IMR-90 (cell line): Measurements from ENCODE around the gene PNMA8A. TPM values are rescaled to one million over a fixed set of nuclear protein-coding genes. Genes with fewer than 3 reads are reported as not detected.

Experiments
- ATAC-seq: fragments of 200-7000 bp; cut with Tn5 transposase; 2 replicates; pipeline ENCODE4 v1.9.1; 2020; ENCODE audit warnings: low read depth, mild to moderate bottlenecking, moderate library complexity
- BruUV-seq: library from RNA; stranded (reverse); fragments of 400-500 nt; replicated peaks from 2 replicates; lab custom pipeline; 2021; lab: Mats Ljungman, UMichigan
- CTCF ChIA-PET: fragments of 300-600 bp; formaldehyde crosslinking; extraction: SDS; loops from one replicate; lab custom pipeline; 2021; ENCODE audit warnings: antibody characterized with exemption; lab: Yijun Ruan, JAX
- POLR2A ChIA-PET: fragments of 300-600 bp; sonication (Branson Sonifier 250); formaldehyde crosslinking; loops from one replicate; lab custom pipeline; 2022; ENCODE audit warnings: antibody characterized with exemption; ENCODE audit not compliant: unreplicated experiment; lab: Charles Lee
- DNase-seq: peaks from one replicate; pipeline ENCODE4 v3.0.0; 2013
- H2AFZ ChIP-seq: replicated peaks from 2 replicates; pipeline ENCODE3; 2013; ENCODE audit warnings: low read length, mild to moderate bottlenecking; ENCODE audit not compliant: poor library complexity
- H2AK5ac ChIP-seq: 2 replicates; pipeline ENCODE4 v1.6.1; 2013; ENCODE audit warnings: low read depth, low read length, inconsistent platforms
- H2AK9ac ChIP-seq: replicated peaks from 2 replicates; pipeline ENCODE3; 2013; ENCODE audit warnings: mild to moderate bottlenecking, low read depth, low read length, moderate library complexity; ENCODE audit not compliant: poor library complexity
- H2BK120ac ChIP-seq: 2 replicates; pipeline ENCODE4 v1.6.1; 2013; ENCODE audit warnings: low read depth, low read length, inconsistent platforms
- H2BK15ac ChIP-seq: 3 replicates; pipeline ENCODE4 v1.6.1; 2013; ENCODE audit warnings: low read depth, low read length, inconsistent platforms
- H2BK20ac ChIP-seq: 2 replicates; pipeline ENCODE4 v1.6.1; 2013; ENCODE audit warnings: low read depth, mild to moderate bottlenecking, inconsistent platforms, low read length, moderate library complexity
- H2BK5ac ChIP-seq: 2 replicates; pipeline ENCODE4 v1.6.1; 2013; ENCODE audit warnings: mild to moderate bottlenecking, low read depth, low read length, inconsistent platforms; ENCODE audit not compliant: poor library complexity, severe bottlenecking
- H3K14ac ChIP-seq: replicated peaks from 2 replicates; pipeline ENCODE4 v1.6.1; 2013; ENCODE audit warnings: low read depth, low read length, inconsistent platforms
- H3K18ac ChIP-seq: 2 replicates; pipeline ENCODE4 v1.6.1; 2013; ENCODE audit warnings: low read depth, low read length, control low read depth
- H3K23ac ChIP-seq: 2 replicates; pipeline ENCODE4 v1.6.1; 2013; ENCODE audit warnings: low read depth, low read length, inconsistent platforms
- H3K27ac ChIP-seq: 2 replicates; pipeline ENCODE4 v1.5.1; 2013; ENCODE audit warnings: mild to moderate bottlenecking, control low read depth, low read length; ENCODE audit not compliant: insufficient read depth
- H3K27me3 ChIP-seq: 2 replicates; pipeline ENCODE4 v1.6.1; 2013; ENCODE audit warnings: low read length; ENCODE audit not compliant: control insufficient read depth, insufficient read depth
- H3K36me3 ChIP-seq: 2 replicates; pipeline ENCODE4 v1.6.1; 2013; ENCODE audit warnings: low read length, mixed read lengths; ENCODE audit not compliant: control insufficient read depth, insufficient read depth
- H3K4ac ChIP-seq: 2 replicates; pipeline ENCODE4 v1.6.1; 2013; ENCODE audit warnings: low read depth, low read length, inconsistent platforms
- H3K4me1 ChIP-seq: 2 replicates; pipeline ENCODE4 v1.6.1; 2013; ENCODE audit warnings: low read length, mixed read lengths; ENCODE audit not compliant: control insufficient read depth, insufficient read depth
- H3K4me2 ChIP-seq: 2 replicates; pipeline ENCODE4 v1.6.1; 2013; ENCODE audit warnings: low read depth, mild to moderate bottlenecking, control low read depth, low read length, moderate library complexity
- H3K4me3 ChIP-seq: 2 replicates; pipeline ENCODE4 v1.5.1; 2013; ENCODE audit warnings: low read depth, mild to moderate bottlenecking, control low read depth, low read length, moderate library complexity; ENCODE audit not compliant: insufficient read depth
- H3K56ac ChIP-seq: 2 replicates; pipeline ENCODE4 v1.6.1; 2013; ENCODE audit warnings: low read length, inconsistent platforms; ENCODE audit not compliant: insufficient read depth; ENCODE audit errors: extremely low read depth
- H3K79me1 ChIP-seq, 2 experiments: 2 replicates each; pipeline ENCODE4 v1.6.1; 2013; ENCODE audit warnings: low read length in 2 of 2, inconsistent platforms in 1 of 2, low read depth in 1 of 2
- H3K9ac ChIP-seq: 2 replicates; pipeline ENCODE4 v1.6.1; 2013; ENCODE audit warnings: low read depth, low read length, control low read depth
- H3K9me1 ChIP-seq: 2 replicates; pipeline ENCODE4 v1.6.1; 2013; ENCODE audit warnings: low read length, inconsistent platforms; ENCODE audit not compliant: insufficient read depth
- H3K9me3 ChIP-seq: 2 replicates; pipeline ENCODE4 v1.6.1; 2013; ENCODE audit warnings: low read length; ENCODE audit not compliant: control insufficient read depth, insufficient read depth
- H4K20me1 ChIP-seq: 2 replicates; pipeline ENCODE4 v1.6.1; 2013; ENCODE audit warnings: low read length, inconsistent platforms; ENCODE audit not compliant: insufficient read depth
- H4K5ac ChIP-seq: 2 replicates; pipeline ENCODE4 v1.6.1; 2013; ENCODE audit warnings: mild to moderate bottlenecking, low read depth, low read length, control low read depth
- H4K8ac ChIP-seq, 2 experiments: 2 replicates each; pipeline ENCODE4 v1.6.1; 2013; ENCODE audit warnings: low read depth in 2 of 2, low read length in 2 of 2, control low read depth in 1 of 2, inconsistent platforms in 1 of 2
- H4K91ac ChIP-seq: 2 replicates; pipeline ENCODE4 v1.6.1; 2013; ENCODE audit warnings: low read depth, low read length, inconsistent platforms; ENCODE audit not compliant: insufficient read depth
- BHLHE40 ChIP-seq: fragments of 150-350 bp; IDR thresholded peaks from 2 replicates; pipeline ENCODE4 v1.6.1; 2016; ENCODE audit warnings: mild to moderate bottlenecking, low read depth, low read length
- CEBPB ChIP-seq: IDR thresholded peaks from 2 replicates; pipeline ENCODE4 v1.6.1; 2012; ENCODE audit warnings: low read depth, low read length, improper control_type of control experiment
- CHD1 ChIP-seq: IDR thresholded peaks from 2 replicates; pipeline ENCODE4 v1.6.1; 2012; ENCODE audit warnings: low read depth, low read length, improper control_type of control experiment
- CTCF ChIP-seq: conservative IDR thresholded peaks from 2 replicates; pipeline ENCODE4 v1.5.1; 2012; ENCODE audit warnings: mild to moderate bottlenecking, low read depth, low read length, improper control_type of control experiment
- ELK1 ChIP-seq: fragments of 150-350 bp; IDR thresholded peaks from 2 replicates; pipeline ENCODE4 v1.6.1; 2016; ENCODE audit warnings: low read depth, mild to moderate bottlenecking, low read length, moderate library complexity, borderline replicate concordance
- FOS ChIP-seq: fragments of 150-350 bp; IDR thresholded peaks from 2 replicates; pipeline ENCODE4 v1.6.1; 2016; ENCODE audit warnings: low read depth, low read length
- MAFK ChIP-seq: IDR thresholded peaks from 2 replicates; pipeline ENCODE4 v1.6.1; 2012; ENCODE audit warnings: low read depth, low read length, improper control_type of control experiment
- MAZ ChIP-seq: IDR thresholded peaks from 2 replicates; pipeline ENCODE4 v1.6.1; 2012; ENCODE audit warnings: low read depth, mild to moderate bottlenecking, low read length, improper control_type of control experiment, moderate library complexity, borderline replicate concordance
- NFE2L2 ChIP-seq: fragments of 150-350 bp; IDR thresholded peaks from 2 replicates; pipeline ENCODE4 v1.6.1; 2016; ENCODE audit warnings: low read depth, mild to moderate bottlenecking, low read length
- POLR2A ChIP-seq: IDR thresholded peaks from 2 replicates; pipeline ENCODE4 v1.6.1; 2012; ENCODE audit warnings: mild to moderate bottlenecking, low read depth, low read length
- RAD21 ChIP-seq: IDR thresholded peaks from 2 replicates; pipeline ENCODE4 v1.6.1; 2012; ENCODE audit warnings: low read length, improper control_type of control experiment
- SMC3 ChIP-seq: fragments of 150-350 bp; IDR thresholded peaks from 2 replicates; pipeline ENCODE4 v1.6.1; 2016; ENCODE audit warnings: low read depth, mild to moderate bottlenecking, antibody characterized with exemption, low read length, moderate library complexity
- USF2 ChIP-seq: fragments of 150-350 bp; IDR thresholded peaks from 2 replicates; pipeline ENCODE4 v1.6.1; 2017; ENCODE audit warnings: mild to moderate bottlenecking, antibody characterized with exemption, low read length, low read depth
- WGBS, 2 experiments: methylation state at CpG; one replicate each; pipeline versions ENCODE4 v1.1.5 to v1.1.7; 2013; ENCODE audit warnings: missing lambda C conversion rate in 2 of 2; ENCODE audit not compliant: insufficient read length in 1 of 2; ENCODE audit errors: extremely low coverage in 2 of 2; 5-methylcytosine and 5-hydroxymethylcytosine counted together
- dilution Hi-C: fragments of 300-500 bp; cut with HindIII; formaldehyde crosslinking; loops from one replicate; pipeline ENCODE4 v1.14.3; 2018; ENCODE audit warnings: low sequenced_read_pairs; ENCODE audit not compliant: unreplicated experiment
- in situ Hi-C: fragments of 300-500 bp; cut with MboI; formaldehyde crosslinking; loops from 3 replicates; pipeline ENCODE4 v1.14.3; 2019; ENCODE audit warnings: low sequenced_read_pairs, inconsistent platforms, mixed read lengths
- intact Hi-C: fragments of 100-400 bp; cut with micrococcal nuclease; formaldehyde crosslinking; loops from 2 replicates; pipeline ENCODE4 v1.10.0; 2022
- polyA plus RNA-seq, 3 experiments: library from polyadenylated mRNA; depleted of rRNA; stranded (reverse); fragments of >200 nt; gene quantifications; 2 replicates each; pipeline ENCODE4 v1.2.3, GENCODE V29; 2012; ENCODE audit warnings: low replicate concordance in 1 of 3
- total RNA-seq: library from RNA; depleted of rRNA; stranded (reverse); fragments of >200 nt; gene quantifications from 2 replicates; pipeline ENCODE4 v1.2.3, GENCODE V29; 2012

The PNMA8A gene
- total and polyA plus RNA-seq, 2 of the 4 experiments (the other 2 are of a cell fraction), result 0.77 to 0.90 TPM

GRCh38 chr19:46493236-46494145 is 22.1 kb upstream of the PNMA8A start:
- Histone ChIP-seq H3K4me1 (no peaks in the 10 kb centered on the region), H3K14ac (no peak overlapping the region), H4K5ac (no peak overlapping the region), H2BK120ac (no peak overlapping the region), H3K79me1 (no peaks in the 10 kb centered on the region), H4K91ac (no peak overlapping the region), H3K9me3 (no peaks in the 10 kb centered on the region), H2BK15ac (no peak overlapping the region), H4K20me1 (no peaks in the 10 kb centered on the region), H2AK9ac (no peak overlapping the region), H2AK5ac (no peak overlapping the region), H2BK20ac (no peak overlapping the region), H3K27ac (no peak overlapping the region), H3K36me3 (no peaks in the 10 kb centered on the region), H3K4me3 (no peak overlapping the region), H3K23ac (no peak overlapping the region), H3K4me2 (no peak overlapping the region), H3K18ac (no peak overlapping the region), H2AFZ (no peak overlapping the region), H4K8ac (no peak overlapping the region), H3K9ac (no peak overlapping the region), H3K4ac (no peak overlapping the region), H3K27me3 (peaks cover 43% of the 10 kb centered on the region), H3K56ac (no peak overlapping the region), H3K9me1 (no peaks in the 10 kb centered on the region), H2BK5ac (no peak overlapping the region)
- no peak for DNase-seq
- in situ Hi-C loops (no loop called here), dilution Hi-C loops (no loop called here), intact Hi-C loops (no loop called here)
- no peak for ATAC-seq
- TF ChIP-seq CEBPB (no peak), RAD21 (no peak), MAZ (no peak), USF2 (no peak), CHD1 (no peak), MAFK (no peak), POLR2A (no peak), SMC3 (no peak), CTCF (no peak), FOS (no peak), NFE2L2 (no peak), BHLHE40 (no peak), ELK1 (no peak)
- 51% methylated on average over 17 of the region's 92 CpGs; no CpG with 5 or more reads in 1 of the 2 experiments for WGBS, 2 experiments
- no TSS peak for BruUV-seq
- ChIA-PET CTCF (no interaction called here), POLR2A (no interaction called here)
